Kidney epithelial cell (primary cell): Measurements from ENCODE around the gene HEXA. TPM values are rescaled to one million over a fixed set of nuclear protein-coding genes. Genes with fewer than 3 reads are reported as not detected.

Experiments
- DNase-seq: peaks from one replicate; pipeline ENCODE4 v3.0.0-alpha.2; 2010; ENCODE audit warnings: low read depth
- H3K27me3 ChIP-seq: 2 replicates; pipeline ENCODE4 v1.6.0; 2011; ENCODE audit warnings: low read length; ENCODE audit not compliant: control insufficient read depth, insufficient read depth
- H3K36me3 ChIP-seq: 2 replicates; pipeline ENCODE4 v1.5.1; 2011; ENCODE audit warnings: low read length; ENCODE audit not compliant: control insufficient read depth, insufficient read depth
- H3K4me3 ChIP-seq: 2 replicates; pipeline ENCODE4 v1.5.1; 2011; ENCODE audit warnings: low read depth, mild to moderate bottlenecking, control low read depth, low read length
- total RNA-seq: library from RNA; depleted of rRNA; stranded (reverse); fragments of >200 nt; gene quantifications from 2 replicates; pipeline ENCODE4 v1.2.3, GENCODE V29; 2015
- TF ChIP-seq, protein P1 (sequence below): IDR thresholded peaks from 2 replicates; pipeline ENCODE4 v1.5.1; 2011; ENCODE audit warnings: mild to moderate bottlenecking, moderate library complexity, low read length, control low read depth, inconsistent platforms; ENCODE audit not compliant: insufficient read depth, poor library complexity, severe bottlenecking

Gene HEXA
- total RNA-seq, 1 donor from 2014 or later, result 135 TPM

DNA sequence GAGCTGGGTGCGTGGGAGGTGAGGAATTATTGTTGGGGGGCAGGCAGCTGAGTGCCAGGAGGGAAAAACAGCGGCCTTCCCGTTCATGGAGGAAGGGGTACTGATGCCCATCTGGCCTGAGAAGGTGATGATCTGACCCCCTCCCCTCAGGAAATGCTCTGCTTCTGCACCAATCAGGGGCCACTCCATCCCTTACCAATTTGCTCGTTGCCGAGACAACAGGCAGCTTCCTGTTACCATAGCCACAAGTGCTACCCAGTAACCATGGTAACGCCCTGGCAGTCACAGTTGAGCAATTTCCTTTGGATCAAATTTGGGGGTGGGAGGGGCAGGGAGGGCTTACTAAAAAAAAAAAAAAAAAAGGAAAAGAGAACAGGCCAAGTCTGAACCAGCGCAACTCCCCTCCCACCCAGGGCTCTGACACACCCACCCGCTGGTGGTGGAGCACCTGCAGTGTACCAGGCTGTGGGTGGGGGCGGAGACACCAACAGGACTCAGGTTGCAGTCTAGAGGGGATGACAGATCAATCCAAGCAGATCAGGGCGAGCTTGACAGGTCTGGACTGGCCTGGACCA is 69.5 kb downstream of the HEXA start:
- Histone ChIP-seq H3K27me3 (no peaks in the 10 kb centered on the region), H3K36me3 (no peaks in the 10 kb centered on the region), H3K4me3 (no peak overlapping the region)
- no peak for DNase-seq
- TF ChIP-seq, protein P1, sequence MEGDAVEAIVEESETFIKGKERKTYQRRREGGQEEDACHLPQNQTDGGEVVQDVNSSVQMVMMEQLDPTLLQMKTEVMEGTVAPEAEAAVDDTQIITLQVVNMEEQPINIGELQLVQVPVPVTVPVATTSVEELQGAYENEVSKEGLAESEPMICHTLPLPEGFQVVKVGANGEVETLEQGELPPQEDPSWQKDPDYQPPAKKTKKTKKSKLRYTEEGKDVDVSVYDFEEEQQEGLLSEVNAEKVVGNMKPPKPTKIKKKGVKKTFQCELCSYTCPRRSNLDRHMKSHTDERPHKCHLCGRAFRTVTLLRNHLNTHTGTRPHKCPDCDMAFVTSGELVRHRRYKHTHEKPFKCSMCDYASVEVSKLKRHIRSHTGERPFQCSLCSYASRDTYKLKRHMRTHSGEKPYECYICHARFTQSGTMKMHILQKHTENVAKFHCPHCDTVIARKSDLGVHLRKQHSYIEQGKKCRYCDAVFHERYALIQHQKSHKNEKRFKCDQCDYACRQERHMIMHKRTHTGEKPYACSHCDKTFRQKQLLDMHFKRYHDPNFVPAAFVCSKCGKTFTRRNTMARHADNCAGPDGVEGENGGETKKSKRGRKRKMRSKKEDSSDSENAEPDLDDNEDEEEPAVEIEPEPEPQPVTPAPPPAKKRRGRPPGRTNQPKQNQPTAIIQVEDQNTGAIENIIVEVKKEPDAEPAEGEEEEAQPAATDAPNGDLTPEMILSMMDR, result no peak

DNA sequence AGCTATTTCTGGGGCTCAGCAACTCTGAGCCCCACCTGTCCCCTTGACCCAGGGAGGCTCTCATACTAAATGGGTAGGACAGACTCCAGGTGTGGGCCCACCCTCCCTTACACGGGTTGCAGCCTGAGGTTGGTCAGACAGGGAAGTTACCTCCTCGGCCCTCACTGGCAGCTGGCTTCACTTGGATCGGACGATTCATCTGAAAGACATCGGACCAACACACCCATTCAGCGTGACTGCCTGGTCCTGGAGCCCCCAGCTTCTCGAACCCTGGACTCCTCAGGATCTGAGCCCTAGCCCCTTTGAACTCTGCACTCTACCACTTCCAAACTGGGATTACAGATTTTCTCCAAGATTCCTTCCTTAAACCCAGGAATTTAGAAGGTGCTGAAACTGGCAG is 71.2 kb downstream of the HEXA start:
- TF ChIP-seq, protein P1, result no peak
- H3K27me3 ChIP-seq, result no peaks in the 10 kb centered on the region
- no peak for DNase-seq
- no peak overlapping the region for H3K4me3 ChIP-seq
- H3K36me3 ChIP-seq, result no peaks in the 10 kb centered on the region

DNA sequence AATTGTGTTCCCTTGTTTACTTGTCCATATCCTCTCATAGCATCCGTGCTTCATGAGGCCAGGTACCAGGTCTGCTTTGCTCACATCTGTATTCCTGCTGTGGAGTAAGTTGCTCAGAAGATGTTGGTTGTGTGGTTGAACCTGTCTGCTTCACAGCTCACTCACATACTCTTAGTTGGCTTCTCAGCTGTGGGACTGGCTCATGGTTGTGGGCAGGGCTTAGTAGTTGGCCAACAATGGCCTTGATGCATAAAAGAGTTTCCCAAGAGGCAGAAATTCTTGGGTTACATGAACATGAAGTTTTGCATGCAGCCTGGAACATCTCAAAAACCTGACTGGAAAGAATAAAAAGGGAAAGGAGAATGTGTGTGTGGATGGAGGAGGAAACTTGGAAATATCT is 72.9 kb downstream of the HEXA start:
- no peaks in the 10 kb centered on the region for H3K27me3 ChIP-seq
- TF ChIP-seq, protein P1, result no peak
- DNase-seq, result no peak
- H3K36me3 ChIP-seq, result no peaks in the 10 kb centered on the region
- H3K4me3 ChIP-seq, result no peak overlapping the region

Other genes starting within 250 kb of the HEXA start
- gene GRAMD2A, start 178.2 kb downstream of the HEXA start, total RNA-seq, result 0.89 and 2.4 TPM in 2 replicates
- 879 and 883 TPM in 2 replicates for gene PKM, start 144.8 kb downstream of the HEXA start, total RNA-seq
- gene PARP6, start 103.5 kb downstream of the HEXA start, total RNA-seq, result 45.0 and 45.7 TPM in 2 replicates
- gene CELF6, start 55.9 kb downstream of the HEXA start, total RNA-seq, result 0.29 and 0.41 TPM in 2 replicates
- not detected in 2 replicates for gene TMEM202, start 22.3 kb upstream of the HEXA start, total RNA-seq
- gene ARIH1, start 98.3 kb upstream of the HEXA start, total RNA-seq, result 51.1 and 54.9 TPM in 2 replicates